Thyroid gland (tissue), 4 donors: ENCODE measurements around the gene SMARCD2.

Experiments used
- CTCF ChIP-seq, 6 experiments: fragments of 200-600 bp in 3 of 6; fragments of 450-650 bp in 3 of 6; sonication (generic) in 3 of 6; IDR thresholded peaks; one replicate each; pipeline ENCODE4 v1.5.1; 2016 to 2019; ENCODE audit warnings: antibody characterized with exemption in 6 of 6, mild to moderate bottlenecking in 2 of 6, inconsistent platforms in 1 of 6, moderate library complexity in 1 of 6
- POLR2A ChIP-seq, 2 donors: fragments of 450-650 bp; IDR thresholded peaks; one replicate each; pipeline ENCODE4 v1.6.1; 2017; ENCODE audit warnings: antibody characterized with exemption in 2 of 2, mild to moderate bottlenecking in 2 of 2, moderate library complexity in 1 of 2

- TF ChIP-seq CTCF (IDR thresholded peaks at IDR 0.05), result peak in 5 of 6 experiments; percentile 30 to 62 (median 44)
- no peak for TF ChIP-seq POLR2A (IDR thresholded peaks at IDR 0.05)
Measured at GRCh38 chr17:63834431-63835166, 7.9 kb downstream of the SMARCD2 start.
